DMS53 treated with DMSO at 0.1 percent for 48 hours (cell line): ENCODE measurements around the gene CHP1.
"Not testable (repeated sequence)": the region's sequence is repeated elsewhere in the genome, so short reads cannot be mapped to it uniquely, and the experiment has no call there.

ENCODE experiments used
- DNase-seq: peaks from one replicate; lab custom pipeline; 2025; ENCODE audit not compliant: unreplicated experiment; lab: John Stamatoyannopoulos, UW

Gene CHP1

DNA sequence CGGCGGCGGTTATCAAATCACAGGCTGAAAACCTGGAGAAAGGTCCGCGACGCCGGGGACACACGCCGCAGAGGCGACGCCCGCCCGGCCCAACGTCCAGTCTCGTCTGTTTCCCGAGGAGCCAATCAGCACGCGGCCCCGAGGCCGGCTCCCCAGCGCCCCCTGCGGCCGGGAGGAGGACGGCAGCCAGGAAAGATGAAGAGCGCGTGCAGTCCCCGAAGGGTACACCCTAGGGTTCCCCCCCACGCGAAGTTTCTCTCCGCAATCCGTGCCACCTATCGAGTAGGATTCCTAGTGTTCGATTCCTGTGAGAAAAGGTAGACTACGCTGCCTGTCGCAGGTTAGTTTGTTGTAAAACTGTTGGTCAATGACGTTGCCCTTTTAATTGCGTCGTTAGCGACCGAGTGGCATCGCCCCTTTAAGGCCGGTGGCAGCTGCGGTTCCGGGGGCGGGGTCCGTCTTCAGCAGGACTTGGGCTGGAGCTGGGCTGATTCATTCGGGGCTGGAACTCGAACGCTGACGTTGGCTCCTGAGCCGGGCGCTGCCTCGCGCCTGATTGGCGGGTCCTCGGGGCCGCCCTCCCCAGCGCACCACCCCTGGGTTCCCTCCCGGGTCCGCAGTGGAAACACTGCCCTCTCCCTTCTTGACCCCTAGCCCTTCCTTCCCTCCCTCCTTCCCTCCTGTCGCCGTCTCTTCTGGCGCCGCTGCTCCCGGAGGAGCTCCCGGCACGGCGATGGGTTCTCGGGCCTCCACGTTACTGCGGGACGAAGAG, at the start of gene CHP1, which contains the start of gene EXD1:
Gene CHP1 (plus strand): TSS at position 619 of the 772 bp plus-strand sequence. CDS start 115 bp downstream, at position 734.
Gene EXD1 (minus strand): TSS at position 108 of the 772 bp plus-strand sequence. CDS start 4,182 bp downstream, outside the sequence.
- DNase-seq = peak; percentile 86

GRCh38 chr15:41182266-41182665, 48.8 kb upstream of the CHP1 start:
- DNase-seq = no peak

- no peak for DNase-seq
These were observed 47.5 kb upstream of the CHP1 start for GRCh38 chr15:41183581-41183980.

- no peak for DNase-seq
These were observed 36.6 kb upstream of the CHP1 start for GRCh38 chr15:41194444-41194843.

- DNase-seq = no peak
These were observed 31.6 kb upstream of the CHP1 start for GRCh38 chr15:41199470-41199869.

DNA sequence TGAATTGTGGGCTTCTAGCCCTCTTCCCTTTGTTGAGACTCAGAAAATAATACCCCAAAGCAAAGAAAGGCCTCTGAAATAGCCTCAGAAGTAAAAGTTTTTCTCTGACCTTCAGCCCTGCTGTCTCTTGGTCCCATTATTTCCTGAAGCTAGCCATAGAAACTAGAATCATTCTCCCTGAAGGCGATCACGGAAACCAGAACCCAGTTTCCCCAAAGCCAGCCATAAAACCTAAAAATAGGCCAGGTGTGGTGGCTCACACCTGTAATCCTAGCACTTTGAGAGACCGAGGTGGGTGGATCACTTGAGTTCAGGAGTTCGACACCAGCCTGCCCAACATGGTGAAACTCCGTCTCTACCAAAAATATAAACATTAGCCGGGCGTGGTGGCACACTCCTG, 27.7 kb upstream of the CHP1 start:
- no peak for DNase-seq

DNA sequence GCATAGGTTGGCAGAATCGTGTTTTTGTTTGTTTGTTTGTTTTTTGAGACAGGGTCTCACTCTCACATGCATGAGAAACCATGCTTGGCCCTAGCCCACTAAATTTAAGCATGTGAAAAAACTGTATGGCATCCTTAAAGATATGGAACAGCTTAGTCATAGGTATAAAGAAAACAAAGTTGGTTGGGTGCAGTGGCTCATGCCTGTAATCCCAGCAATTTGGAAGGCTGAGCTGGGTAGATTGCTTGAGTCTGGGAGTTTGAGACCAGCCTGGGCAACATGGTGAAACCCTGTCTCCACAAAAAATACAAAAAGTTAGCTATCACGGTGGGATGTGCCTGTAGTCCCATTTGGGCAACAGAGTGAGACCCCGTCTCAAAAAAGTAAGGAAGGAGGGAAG, 25.8 kb upstream of the CHP1 start:
- no peak for DNase-seq

DNA sequence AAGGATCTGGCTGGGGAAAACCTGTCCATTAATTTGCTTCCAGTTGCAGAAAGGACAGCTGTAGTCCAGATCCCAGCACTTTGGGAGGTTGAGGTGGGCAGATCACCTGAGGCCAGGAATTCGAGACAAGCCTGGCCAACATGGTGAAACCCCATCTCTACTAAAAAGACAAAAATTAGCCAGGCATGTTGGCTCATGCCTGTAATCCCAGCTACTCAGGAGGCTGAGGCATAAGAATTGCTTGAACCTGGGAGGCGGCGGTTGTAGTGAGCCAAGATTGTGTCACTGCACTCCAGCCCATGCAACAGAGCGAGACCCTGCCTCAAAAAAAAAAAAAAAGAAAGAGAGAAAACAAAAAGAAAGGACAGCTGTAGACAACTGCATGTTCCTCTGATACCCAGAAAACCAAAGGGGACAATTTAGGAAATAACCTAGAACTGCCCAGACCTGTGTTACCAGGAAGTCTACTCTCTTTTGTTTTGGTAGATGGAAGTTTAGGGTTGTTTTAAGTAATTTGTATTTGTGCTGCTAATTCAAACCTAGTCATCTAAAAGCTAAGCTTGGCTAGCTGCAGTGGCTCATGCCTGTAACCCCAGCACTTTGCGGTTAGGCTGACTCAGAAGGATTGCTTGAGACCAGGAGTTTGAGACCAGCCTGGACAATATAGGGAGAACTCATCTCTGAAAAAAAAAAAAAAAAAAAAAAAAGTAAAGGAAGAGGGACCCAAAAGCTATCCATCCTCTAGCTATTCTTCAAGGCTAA, 23.2 kb upstream of the CHP1 start:
- DNase-seq = no peak

DNA sequence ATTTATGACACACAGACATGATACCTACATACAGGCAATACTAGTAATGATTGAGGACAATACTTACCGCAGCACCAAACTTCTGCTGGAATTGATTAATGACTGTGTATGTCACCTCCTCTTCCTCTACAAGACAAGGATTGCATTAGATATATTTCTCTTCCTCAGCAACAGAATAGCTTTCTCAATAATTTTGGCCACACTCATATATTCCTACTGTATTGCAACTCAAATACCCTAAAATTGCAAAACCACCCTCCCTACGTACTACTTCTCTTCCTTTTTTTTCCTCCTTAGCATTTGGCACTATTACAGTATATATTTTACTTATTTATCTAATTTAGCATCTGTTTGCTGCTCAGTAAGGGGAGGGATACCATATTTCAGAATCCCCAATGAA, 15.4 kb upstream of the CHP1 start:
- DNase-seq = no peak

GRCh38 chr15:41218851-41219250, 12.2 kb upstream of the CHP1 start:
- DNase-seq = no peak

DNA sequence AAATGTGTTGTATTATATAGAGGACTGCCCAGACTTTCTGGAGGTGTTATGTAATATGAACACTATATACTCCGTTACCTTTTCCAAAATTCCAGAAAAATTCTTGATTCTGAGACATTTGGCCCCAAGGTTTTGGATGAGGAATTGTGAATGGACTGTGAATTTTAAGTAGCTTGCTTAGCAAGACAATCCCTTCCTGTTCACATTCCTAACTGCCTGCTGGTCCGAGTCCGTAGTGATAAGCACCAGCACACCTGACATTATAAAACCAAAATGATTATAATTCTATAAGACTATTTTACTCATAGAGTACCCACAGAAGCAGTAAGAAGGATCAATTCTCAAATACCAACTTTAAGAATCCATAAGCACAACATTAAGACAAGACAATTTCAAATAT, 11.7 kb upstream of the CHP1 start:
- no peak for DNase-seq

DNA sequence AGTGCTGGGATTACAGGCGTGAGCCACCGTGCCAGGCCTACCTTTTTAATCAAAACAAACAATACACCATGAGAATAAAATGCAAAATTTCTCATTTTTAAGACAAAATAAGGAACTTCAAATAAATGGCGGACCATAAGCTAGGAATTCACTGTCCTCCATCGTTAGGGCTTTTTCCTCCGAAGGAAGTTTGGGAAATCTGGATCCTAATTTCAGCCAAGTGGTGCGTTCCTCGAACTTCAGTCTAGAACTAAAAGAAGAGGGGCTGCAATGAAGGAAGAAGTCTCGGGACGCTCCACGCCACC, 771 bp upstream of the CHP1 start:
- DNase-seq = no peak

DNA sequence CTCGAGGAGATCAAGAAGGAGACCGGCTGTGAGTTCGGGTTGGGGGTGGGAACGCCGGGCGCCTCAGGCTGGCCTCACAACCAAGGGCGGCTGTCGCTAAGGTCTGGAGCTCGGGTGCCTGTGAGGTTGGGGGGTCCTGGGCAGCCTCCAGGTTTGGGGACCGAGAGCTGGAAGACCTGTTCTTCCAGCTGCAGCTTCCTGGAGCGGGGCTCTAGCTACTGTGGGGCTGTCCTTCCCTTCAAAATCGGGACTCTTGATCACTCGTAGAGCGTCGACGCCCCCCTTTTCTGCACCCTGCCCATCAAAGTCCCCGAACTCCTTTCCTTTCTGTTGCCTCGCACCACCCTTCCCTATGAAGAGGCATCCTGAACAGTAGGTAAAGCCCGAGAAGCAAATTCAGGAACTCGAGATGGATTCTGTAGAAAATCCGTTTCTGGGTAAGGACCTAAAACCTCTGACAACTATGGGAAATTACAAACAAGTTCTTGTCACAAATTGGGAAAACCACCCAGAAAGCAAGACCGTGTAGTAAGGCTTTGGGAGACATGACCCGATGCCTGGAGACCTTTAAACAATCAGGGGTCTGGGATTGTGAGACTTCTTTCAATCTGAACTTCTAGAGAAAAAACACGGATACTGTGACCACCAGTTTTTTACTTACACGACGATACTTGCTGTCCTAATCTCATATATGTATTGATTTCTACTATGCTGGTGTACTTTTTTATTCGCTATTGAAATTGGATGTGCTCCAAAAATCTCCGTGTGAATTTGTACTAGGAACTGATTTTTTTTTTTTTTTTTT, 556 bp downstream of the CHP1 start:
- no peak for DNase-seq

- no peak for DNase-seq
These were observed 2.3 kb downstream of the CHP1 start for GRCh38 chr15:41233367-41233771.

DNA sequence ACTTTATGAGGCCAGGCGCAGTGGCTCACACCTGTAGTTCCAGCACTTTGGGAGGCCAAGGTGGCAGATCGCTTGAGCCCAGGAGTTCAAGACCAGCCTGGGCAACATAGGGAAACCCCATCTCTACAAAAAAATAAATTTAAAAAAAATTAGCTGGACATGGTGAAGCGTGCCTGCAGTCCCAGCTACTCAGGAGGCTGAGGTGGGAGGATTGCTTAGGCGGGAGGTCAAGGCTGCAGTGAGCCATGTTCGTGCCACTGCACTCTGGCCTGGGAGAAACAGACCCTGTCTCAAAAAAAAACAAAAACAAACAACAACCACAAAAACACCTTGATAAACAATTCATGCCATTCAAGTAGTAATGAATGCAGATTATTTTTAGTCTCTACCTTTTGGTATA, 4.2 kb downstream of the CHP1 start:
- DNase-seq = not testable (repeated sequence)

DNA sequence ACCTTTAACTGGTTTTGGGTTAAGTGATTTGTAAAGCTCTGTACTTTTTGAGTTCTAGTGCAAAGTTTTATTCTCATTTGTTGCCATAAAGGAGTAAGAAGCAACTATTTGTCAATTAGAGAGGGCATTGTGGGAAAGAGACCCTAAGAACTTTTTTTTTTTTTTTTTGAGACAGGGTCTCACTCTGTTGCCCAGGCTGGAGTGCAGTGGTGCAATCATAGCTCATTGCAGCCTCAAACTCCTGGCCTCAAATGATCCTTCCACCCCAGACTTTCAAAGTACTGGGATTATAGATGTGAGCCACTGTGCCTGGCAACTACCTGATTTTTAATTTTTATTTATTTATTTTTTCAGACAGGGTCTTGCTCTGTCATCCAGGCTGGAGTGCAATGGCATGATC, 4.9 kb downstream of the CHP1 start:
- DNase-seq = no peak

DNA sequence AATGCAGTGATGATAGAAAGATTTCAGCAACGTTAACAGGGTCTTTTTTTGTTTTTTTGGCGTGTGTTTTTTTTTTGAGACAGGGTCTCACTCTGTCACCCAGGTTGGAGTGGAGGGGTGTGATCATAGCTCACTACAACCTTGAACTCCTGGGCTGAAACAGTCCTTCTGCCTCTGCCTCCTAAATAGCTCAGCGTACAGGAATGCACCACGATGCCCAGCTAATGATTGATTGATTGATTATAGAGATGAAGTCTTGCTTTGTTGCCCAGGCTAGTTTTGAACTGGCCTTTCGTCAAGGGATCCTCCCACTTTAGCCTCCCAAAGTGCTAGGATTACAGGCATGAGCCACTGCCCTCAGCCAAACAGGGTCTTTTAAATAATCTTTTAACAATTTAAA, 7.0 kb downstream of the CHP1 start:
- DNase-seq = no peak

- DNase-seq = no peak
These were observed 10.3 kb downstream of the CHP1 start for GRCh38 chr15:41241221-41241964.

DNA sequence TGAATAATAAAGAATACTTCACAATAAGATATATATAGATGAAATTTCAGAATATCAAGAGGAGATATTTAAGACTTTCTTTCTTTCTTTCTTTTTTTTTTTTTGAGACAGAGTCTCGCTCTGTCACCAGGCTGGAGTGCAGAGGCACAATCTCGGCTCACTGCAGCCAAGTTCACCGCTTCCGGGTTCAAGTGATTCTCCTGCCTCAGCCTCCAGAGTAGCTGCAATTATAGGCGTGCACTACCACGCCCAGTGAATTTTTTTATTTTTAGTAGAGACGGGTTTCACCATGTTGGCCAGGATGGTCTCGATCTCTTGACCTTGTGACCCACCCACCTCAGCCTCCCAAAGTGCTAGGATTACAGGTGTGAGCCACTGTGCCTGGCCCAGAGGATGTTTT, 19.7 kb downstream of the CHP1 start:
- DNase-seq = not testable (repeated sequence)

DNA sequence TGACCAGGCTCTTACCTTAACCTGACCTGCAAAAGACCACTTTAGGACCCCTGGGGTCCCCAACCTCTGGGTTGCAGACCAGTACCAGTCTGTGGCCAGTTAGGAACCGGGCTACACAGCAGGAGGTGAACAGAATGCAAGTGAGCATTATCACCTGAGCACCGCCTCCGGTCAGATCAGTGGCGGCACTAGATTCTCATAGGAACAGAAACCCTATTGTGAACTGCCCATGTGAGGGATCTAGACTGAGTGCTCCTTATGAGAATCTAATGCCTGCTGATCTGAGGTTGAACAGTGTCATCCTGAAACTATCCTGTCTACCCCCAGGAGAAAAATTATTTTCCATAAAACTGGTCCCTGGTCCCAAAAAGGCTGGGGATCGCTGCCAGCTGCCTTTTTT, 20.3 kb downstream of the CHP1 start:
- no peak for DNase-seq

GRCh38 chr15:41254560-41254959, 23.5 kb downstream of the CHP1 start:
- DNase-seq = no peak
